K562 treated with DMSO at 1 percent for 24 hours (cell line): ENCODE data around the gene FBP1. TPM values are rescaled to one million over a fixed set of nuclear protein-coding genes. Genes with fewer than 3 reads are reported as not detected.

Source experiments
- total RNA-seq: library from RNA; unstranded; fragments of 300-600 nt; gene quantifications from 2 replicates; pipeline ENCODE4 v1.2.3, GENCODE V29; 2022; ENCODE audit warnings: low read depth; ENCODE audit not compliant: insufficient read depth

Gene FBP1
- total RNA-seq: not detected in 2 replicates

DNA sequence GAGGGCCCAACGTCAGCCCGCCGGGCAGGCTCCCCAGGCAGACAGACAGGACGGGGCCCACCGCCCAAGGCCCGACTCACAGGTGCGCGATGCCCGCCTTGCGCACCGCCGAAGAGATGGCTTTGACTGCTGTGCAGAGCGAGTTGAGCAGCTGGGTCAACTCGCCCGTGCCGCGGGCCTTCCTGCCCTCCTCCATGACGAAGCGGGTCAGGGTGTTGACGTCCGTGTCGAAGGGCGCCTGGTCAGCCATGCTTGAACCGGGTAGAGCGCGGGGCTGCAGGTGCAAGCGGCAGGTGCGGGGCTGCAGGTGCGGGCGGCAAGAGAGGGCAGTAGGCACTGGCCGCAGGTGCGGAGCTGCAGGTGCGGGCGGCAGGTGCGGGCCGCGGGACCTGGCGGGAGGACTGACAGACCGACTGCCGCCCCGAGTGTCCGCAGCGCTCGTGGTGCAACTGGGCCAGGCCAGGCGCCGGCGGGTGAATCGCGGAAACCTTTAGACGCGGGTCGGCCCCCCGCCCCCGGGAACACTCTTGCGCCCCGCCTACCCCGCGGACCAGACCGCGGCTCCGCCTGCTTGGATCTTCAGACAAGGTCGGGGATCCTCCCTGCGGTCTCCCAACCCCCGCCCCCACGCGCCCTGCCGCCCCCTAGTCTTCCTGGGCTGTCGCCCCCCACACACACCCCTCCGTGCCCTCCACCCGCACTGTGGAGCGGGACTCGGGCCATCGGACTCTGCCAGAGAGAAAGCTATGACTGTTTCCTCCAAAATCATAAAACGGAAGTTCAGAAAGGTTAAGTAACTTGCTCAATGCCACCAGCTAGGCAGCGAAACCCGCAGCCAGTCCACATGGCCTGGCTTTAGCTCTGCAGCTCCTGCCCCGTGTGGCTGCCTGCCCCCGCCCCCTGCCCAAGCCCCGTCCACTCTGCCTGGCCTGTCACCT lies at the start of gene FBP1:
TSS of gene FBP1 (minus strand) at position 458 of the 938 bp plus-strand sequence. CDS start at position 250, 208 bp downstream.

DNA sequence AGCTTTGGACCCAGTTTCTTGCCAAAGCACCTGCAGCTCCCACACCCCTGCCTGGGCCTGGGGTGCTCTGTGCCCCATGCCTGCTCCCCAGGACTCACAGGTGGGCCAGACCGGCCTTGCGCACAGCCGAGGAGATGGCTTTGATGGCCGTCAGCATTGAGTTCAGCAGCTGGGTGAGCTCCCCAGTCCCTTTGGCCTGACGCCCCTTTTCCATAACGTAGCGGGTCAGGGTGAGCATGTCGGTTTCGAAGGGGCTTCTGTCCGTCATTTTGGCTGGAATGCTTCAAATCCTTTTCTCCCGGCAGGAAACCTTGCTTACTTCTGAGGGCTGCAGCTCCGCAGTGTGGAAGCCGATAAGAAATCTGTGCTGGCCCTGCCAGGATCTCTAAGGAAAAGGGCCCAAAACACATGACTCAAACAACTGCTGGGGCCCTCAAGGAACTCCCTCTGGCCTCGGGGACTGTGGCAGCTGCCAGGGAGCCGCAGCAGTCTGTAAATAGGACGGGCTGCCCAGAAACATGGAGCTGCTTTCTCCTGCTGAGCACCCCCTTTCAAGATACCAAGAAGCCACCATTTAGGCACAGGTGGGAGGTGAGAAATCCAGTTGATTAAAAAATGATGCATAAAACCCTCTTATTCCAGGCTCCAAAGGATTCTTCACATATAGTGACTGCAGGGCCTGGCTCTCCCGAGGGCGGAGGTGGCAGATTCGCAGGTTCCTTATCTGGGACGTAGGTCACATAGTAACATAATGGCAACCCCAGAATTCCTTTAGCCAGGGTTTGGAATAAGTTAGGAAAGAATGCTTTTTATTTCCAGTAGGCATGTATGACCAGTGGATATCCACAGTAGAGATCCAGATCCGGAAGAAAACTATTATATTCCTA lies 45.6 kb downstream of the FBP1 start, which contains the start of gene FBP2:
TSS of gene FBP2 (minus strand) at position 366 of the 887 bp plus-strand sequence. CDS start at position 268, 98 bp downstream.

DNA sequence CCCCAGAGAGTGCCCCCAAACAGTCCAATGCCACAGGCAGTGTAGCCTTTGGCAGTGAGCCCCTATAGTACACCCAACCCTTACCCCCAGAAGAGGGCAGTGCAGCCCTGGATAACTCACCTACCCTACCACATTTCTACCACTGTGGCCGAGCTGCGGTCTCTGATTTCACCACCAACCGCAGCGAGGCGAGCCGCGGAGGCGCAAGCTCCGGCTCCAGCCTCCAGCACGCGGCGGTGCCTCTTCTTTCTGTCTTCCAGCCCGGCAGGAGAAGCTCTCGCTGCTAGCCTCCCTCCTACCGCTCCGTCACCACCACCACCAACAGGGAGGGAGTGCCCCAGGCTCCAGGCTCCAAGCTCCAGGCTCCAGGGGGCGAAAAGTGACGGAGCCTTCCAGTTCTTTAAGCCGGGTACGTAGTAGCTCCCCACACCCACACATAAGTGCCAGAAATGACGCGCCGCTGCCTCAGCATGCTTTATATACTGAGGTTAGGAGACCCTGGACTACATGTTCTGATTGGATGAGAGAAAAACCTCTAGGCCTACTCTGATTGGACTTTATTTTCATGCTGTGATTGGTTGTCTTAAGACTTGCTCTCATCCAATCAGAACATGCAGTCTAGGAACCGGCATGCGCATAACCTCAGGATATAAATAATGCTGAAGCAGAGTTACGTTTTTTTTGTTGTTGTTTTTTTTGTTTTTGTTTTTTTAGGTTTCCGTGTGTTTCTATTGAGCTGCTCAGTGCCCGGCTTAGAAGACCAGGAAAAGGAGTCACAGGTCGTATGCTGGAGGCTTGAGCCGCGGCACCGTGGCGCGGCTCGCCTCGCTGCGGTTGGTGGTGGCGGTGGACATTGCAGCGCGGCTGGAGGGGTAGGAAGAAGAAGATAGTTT lies 84.6 kb downstream of the FBP1 start, which contains the start of gene PCAT7:
TSS of gene PCAT7 (plus strand) at position 645 of the 893 bp plus-strand sequence.

Other genes with a start within 250 kb of the FBP1 start
- gene PCAT7, start 84.4 kb downstream of the FBP1 start, total RNA-seq: 0.09 and 0.15 TPM in 2 replicates
- 0.38 and 0.57 TPM in 2 replicates for gene FBP2, start 45.7 kb downstream of the FBP1 start, total RNA-seq
- gene AOPEP, start 87.2 kb upstream of the FBP1 start, total RNA-seq: 13.8 and 16.6 TPM in 2 replicates